GM12878 (cell line): ENCODE data around the gene POGZ. TPM values are rescaled to one million over a fixed set of nuclear protein-coding genes. Genes with fewer than 3 reads are reported as not detected.

Experiments
- ATAC-seq: fragments of 200-7000 bp; cut with Tn5 transposase; 3 replicates; pipeline ENCODE4 v1.9.1; 2020; ENCODE audit warnings: mild to moderate bottlenecking, moderate library complexity
- BruUV-seq: library from RNA; stranded (reverse); fragments of 400-500 nt; replicated peaks from 2 replicates; lab custom pipeline; 2021; lab: Mats Ljungman, UMichigan
- CTCF ChIA-PET: fragments of 300-600 bp; sonication (Branson Sonifier 250); formaldehyde crosslinking; extraction: SDS; loops from one replicate; lab custom pipeline; 2021; ENCODE audit warnings: inconsistent platforms; lab: Yijun Ruan, JAX
- POLR2A ChIA-PET: fragments of 350-600 bp; formaldehyde crosslinking; extraction: SDS; loops from one replicate; lab custom pipeline; 2021; ENCODE audit warnings: inconsistent platforms; lab: Charles Lee
- RAD21 ChIA-PET: fragments of 300-600 bp; sonication (Branson Sonifier 250); formaldehyde crosslinking; loops from one replicate; lab custom pipeline; 2023; ENCODE audit warnings: antibody characterized with exemption; ENCODE audit not compliant: unreplicated experiment; lab: Charles Lee
- SMC1A ChIA-PET: fragments of 300-600 bp; sonication (Branson Sonifier 250); formaldehyde crosslinking; loops from one replicate; lab custom pipeline; 2023; ENCODE audit not compliant: unreplicated experiment, uncharacterized antibody; lab: Charles Lee
- DNase-seq: peaks from one replicate; pipeline ENCODE4 v3.0.0-alpha.2; 2011; ENCODE audit warnings: low read depth, low spot score
- FAIRE-seq: peaks from 3 replicates; lab custom pipeline; 2011; peaks lifted over from hg19 to GRCh38; lab: Jason Lieb, UNC
- H2AFZ ChIP-seq: 2 replicates; pipeline ENCODE4 v1.6.0; 2011; ENCODE audit warnings: low read depth, low read length, control low read depth; ENCODE audit not compliant: control insufficient read depth
- H3K27ac ChIP-seq: 2 replicates; pipeline ENCODE4 v1.5.1; 2011; ENCODE audit warnings: control low read depth; ENCODE audit not compliant: control insufficient read depth, insufficient read depth
- H3K27me3 ChIP-seq, 2 experiments: replicated peaks in 1 of 2; 2 replicates each; pipeline versions ENCODE4 v1.6.0 to v1.6.1; 2011; ENCODE audit warnings: low read length in 1 of 2; ENCODE audit not compliant: control insufficient read depth in 2 of 2, insufficient read depth in 2 of 2
- H3K36me3 ChIP-seq, 2 experiments: 2 replicates each; pipeline ENCODE4 v1.5.1; 2011; ENCODE audit warnings: low read length in 1 of 2; ENCODE audit not compliant: control insufficient read depth in 2 of 2, insufficient read depth in 2 of 2
- H3K4me1 ChIP-seq: 2 replicates; pipeline ENCODE4 v1.6.1; 2011; ENCODE audit warnings: mild to moderate bottlenecking, low read length, moderate library complexity, mixed read lengths; ENCODE audit not compliant: control insufficient read depth, insufficient read depth
- H3K4me2 ChIP-seq: 2 replicates; pipeline ENCODE4 v1.6.0; 2011; ENCODE audit warnings: control low read depth; ENCODE audit not compliant: control insufficient read depth, insufficient read depth
- H3K4me3 ChIP-seq: fragments of 200-600 bp; sonication (generic); 2 replicates; pipeline ENCODE4 v1.5.1; 2016
- H3K79me2 ChIP-seq: 2 replicates; pipeline ENCODE4 v1.6.0; 2011; ENCODE audit warnings: low read length; ENCODE audit not compliant: control insufficient read depth, insufficient read depth
- H3K9ac ChIP-seq: 2 replicates; pipeline ENCODE4 v1.8.0; 2011; ENCODE audit warnings: low read length, control low read depth, mixed read lengths; ENCODE audit not compliant: control insufficient read depth, insufficient read depth
- H3K9me3 ChIP-seq: replicated peaks from 3 replicates; pipeline ENCODE4 v1.5.1; 2011; ENCODE audit warnings: mild to moderate bottlenecking, low read length; ENCODE audit not compliant: control insufficient read depth, insufficient read depth
- H4K20me1 ChIP-seq: 2 replicates; pipeline ENCODE4 v1.6.0; 2011; ENCODE audit not compliant: control insufficient read depth, insufficient read depth
- CBFB ChIP-seq: IDR thresholded peaks from 2 replicates; pipeline ENCODE4 v1.6.1; 2016; ENCODE audit warnings: antibody characterized with exemption, low read depth
- E2F8 ChIP-seq: fragments of 450-650 bp; IDR thresholded peaks from 2 replicates; pipeline ENCODE4 v1.6.1; 2018; ENCODE audit warnings: mild to moderate bottlenecking, low read depth, moderate library complexity; ENCODE audit not compliant: partially characterized antibody
- EGR1 ChIP-seq, 2 experiments: IDR thresholded peaks; 1 replicate in 1 of 2; 2 replicates in 1 of 2; pipeline ENCODE4 v1.6.1; 2011 to 2012; ENCODE audit warnings: low read depth in 2 of 2, low read length in 2 of 2, borderline replicate concordance in 1 of 2, mild to moderate bottlenecking in 1 of 2, moderate library complexity in 1 of 2
- RAD21 ChIP-seq: IDR thresholded peaks from 2 replicates; pipeline ENCODE4 v1.6.1; 2011; ENCODE audit warnings: mild to moderate bottlenecking, low read depth, low read length, moderate library complexity; ENCODE audit not compliant: insufficient read depth
- SMAD5 ChIP-seq: IDR thresholded peaks from 2 replicates; pipeline ENCODE4 v1.6.1; 2016; ENCODE audit warnings: antibody characterized with exemption, low read depth
- SUPT20H ChIP-seq: IDR thresholded peaks from 2 replicates; pipeline ENCODE4 v1.6.1; 2011; ENCODE audit warnings: low read depth, mild to moderate bottlenecking, low read length, moderate library complexity, borderline replicate concordance; ENCODE audit not compliant: control insufficient read depth
- TARDBP ChIP-seq: IDR thresholded peaks from 2 replicates; pipeline ENCODE4 v1.6.1; 2016; ENCODE audit warnings: borderline replicate concordance
- ZNF24 ChIP-seq: fragments of 450-650 bp; IDR thresholded peaks from 2 replicates; pipeline ENCODE4 v1.6.1; 2017; ENCODE audit warnings: antibody characterized with exemption, mild to moderate bottlenecking
- WGBS: methylation state at CpG from one replicate; pipeline ENCODE4 v1.1.6; 2016; ENCODE audit warnings: low lambda C conversion rate; ENCODE audit not compliant: insufficient replicate concordance, insufficient coverage; ENCODE audit errors: missing lambda C conversion rate; 5-methylcytosine and 5-hydroxymethylcytosine counted together
- in situ Hi-C: fragments of 300-500 bp; cut with MboI; formaldehyde crosslinking; loops from 9 replicates; pipeline ENCODE4 v1.14.3; 2018; ENCODE audit warnings: mixed read lengths
- intact Hi-C: fragments of 100-400 bp; cut with micrococcal nuclease; formaldehyde crosslinking; loops from one replicate; pipeline ENCODE4 v1.14.2; 2022; ENCODE audit not compliant: unreplicated experiment
- polyA plus RNA-seq, 11 experiments: library from polyadenylated mRNA; depleted of rRNA in 4 of 11; unstranded in 6 of 11; stranded (reverse) in 5 of 11; fragments of >200 nt; fragmentation: Nextera tagmentation in 4 of 11; fragmentation: Illumina TruSeq in 1 of 11; extraction: Ambion mirVana in 4 of 11; extraction: Trizol in 1 of 11; gene quantifications; 1 replicate in 1 of 11; 2 replicates in 10 of 11; pipeline versions ENCODE4 v1.2.1 to v1.2.3, GENCODE V29; 2011 to 2016; ENCODE audit warnings: inconsistent platforms in 2 of 11, missing spikeins in 2 of 11, low read depth in 1 of 11
- total RNA-seq, 4 experiments: library from RNA; depleted of rRNA in 3 of 4; stranded (reverse); fragments of >200 nt in 3 of 4; fragmentation: Illumina TruSeq in 1 of 4; extraction: Trizol in 1 of 4; gene quantifications; 2 replicates each; pipeline versions ENCODE4 v1.2.1 to v1.2.3, GENCODE V29; 2013 to 2021

Gene POGZ
- total and polyA plus RNA-seq, 10 of the 15 experiments (the other 5 are each of a cell fraction or from before 2014, with no cell fraction given): 11.3 to 80.6 (median 35.8) TPM

GRCh38 chr1:151418081-151418480 is 41.2 kb downstream of the POGZ start:
- H3K27me3 ChIP-seq: no peaks in the 10 kb centered on the region
- TF ChIP-seq SMAD5 (no peak), TARDBP (no peak), EGR1 (IDR thresholded peaks at IDR 0.05; ENCODE audit: borderline replicate concordance in 1 of 2, low read depth in 2 of 2, low read length in 2 of 2) (no peak), CBFB (no peak), E2F8 (no peak), ZNF24 (no peak), SUPT20H (no peak), RAD21 (no peak)
- TF ChIP-seq, all 136 proteins: peak for 0
- H3K4me2 ChIP-seq: no peak overlapping the region
- ATAC-seq (no peak), DNase-seq (no peak), FAIRE-seq (no peak)
- ChIA-PET CTCF (interaction anchor here (0.9 to 1.0 kb wide), 5 partner anchors 10 to 268 kb away, joined by 3 read pairs; partner anchors contain the start of gene TNFAIP8L2), POLR2A (interaction anchor here (0.6 to 0.8 kb wide), 5 partner anchors 23 to 124 kb away, joined by 3 to 4 read pairs (median 3); no protein-coding TSS in a partner anchor), RAD21 (interaction anchor here (0.6 to 1.0 kb wide), 2 partner anchors 12 to 302 kb away, joined by 3 read pairs; no protein-coding TSS in a partner anchor), SMC1A (interaction anchor here (0.8 to 2.0 kb wide), 7 partner anchors 9 to 319 kb away, joined by 3 to 5 read pairs (median 4); no protein-coding TSS in a partner anchor)
- H4K20me1 ChIP-seq: no peaks in the 10 kb centered on the region
- intact Hi-C loops: no loop called here
- H3K36me3 ChIP-seq: peaks cover 8 to 45% of the 10 kb centered on the region in 2 experiments
- H3K4me3 ChIP-seq: no peak overlapping the region
- H3K27ac ChIP-seq: no peak overlapping the region
- H3K9me3 ChIP-seq: no peaks in the 10 kb centered on the region
- 86% methylated on average over 3 of the region's 3 CpGs for WGBS
- no peaks in the 10 kb centered on the region for H3K4me1 ChIP-seq
- no peak overlapping the region for H2AFZ ChIP-seq
- in situ Hi-C loops: no loop called here
- H3K9ac ChIP-seq: no peak overlapping the region
- no peaks in the 10 kb centered on the region for H3K79me2 ChIP-seq
- no TSS peak for BruUV-seq
